K562 (cell line): ENCODE results near the gene LRRC75A. TPM values are rescaled to one million over a fixed set of nuclear protein-coding genes. Genes with fewer than 3 reads are reported as not detected.

Experiments used
- ATF3 ChIP-seq, 2 experiments: fragments of 450-650 bp in 1 of 2; sonication (generic) in 1 of 2; formaldehyde crosslinking in 1 of 2; IDR thresholded peaks in 1 of 2; conservative IDR thresholded peaks in 1 of 2; 2 replicates each; pipeline versions ENCODE4 v1.6.1 to v1.8.1; 2016 to 2023; ENCODE audit warnings: mild to moderate bottlenecking in 2 of 2, moderate library complexity in 2 of 2, inconsistent platforms in 1 of 2, missing genetic modification reagents in 1 of 2
- CREM ChIP-seq: IDR thresholded peaks from 2 replicates; pipeline ENCODE4 v1.6.1; 2014; ENCODE audit warnings: antibody characterized with exemption, low read depth
- FOS ChIP-seq: IDR thresholded peaks from 3 replicates; pipeline ENCODE4 v1.6.1; 2011; ENCODE audit not compliant: insufficient read length; ENCODE audit errors: extremely low read depth
- FOXJ2 ChIP-seq: fragments of 200-800 bp; sonication (Bioruptor generic); IDR thresholded peaks from 2 replicates; pipeline ENCODE4 v1.6.1; 2016; ENCODE audit warnings: missing genetic modification characterization, missing compliant biosample characterization
- FOXP4 ChIP-seq: sonication (generic); formaldehyde crosslinking; IDR thresholded peaks from 2 replicates; pipeline ENCODE4 v1.8.0; 2022; ENCODE audit warnings: mild to moderate bottlenecking, missing genetic modification reagents, borderline replicate concordance
- KDM1A ChIP-seq, 2 experiments: fragments of 450-650 bp; IDR thresholded peaks; 2 replicates each; pipeline ENCODE4 v1.6.1; 2016; ENCODE audit warnings: mild to moderate bottlenecking in 2 of 2
- MAFG ChIP-seq: fragments of 450-650 bp; conservative IDR thresholded peaks from 2 replicates; pipeline ENCODE4 v1.6.1; 2016; ENCODE audit warnings: missing genetic modification characterization, missing compliant biosample characterization
- NCOR1 ChIP-seq: fragments of 450-650 bp; IDR thresholded peaks from 2 replicates; pipeline ENCODE4 v1.6.1; 2016; ENCODE audit warnings: mild to moderate bottlenecking, moderate library complexity
- PRPF4 ChIP-seq: fragments of 200-400 bp; formaldehyde crosslinking; IDR thresholded peaks from one replicate; pipeline ENCODE4 v1.6.1; 2017; ENCODE audit warnings: low read length, low read depth, mild to moderate bottlenecking; ENCODE audit not compliant: insufficient read depth, poor library complexity, severe bottlenecking
- RCOR1 ChIP-seq, 2 experiments: IDR thresholded peaks; 2 replicates each; pipeline ENCODE4 v1.6.1; 2012; ENCODE audit warnings: low read depth in 2 of 2, low read length in 2 of 2, borderline replicate concordance in 1 of 2, improper control_type of control experiment in 1 of 2
- RFX7 ChIP-seq: fragments of 250-450 bp; sonication (Bioruptor Pico); IDR thresholded peaks from 2 replicates; pipeline ENCODE4 v1.5.1; 2021; ENCODE audit warnings: mild to moderate bottlenecking
- TAF9B ChIP-seq: fragments of 450-650 bp; IDR thresholded peaks from 2 replicates; pipeline ENCODE4 v1.6.1; 2018; ENCODE audit warnings: mild to moderate bottlenecking; ENCODE audit not compliant: partially characterized antibody
- ZBTB7A ChIP-seq: IDR thresholded peaks from 2 replicates; pipeline ENCODE4 v1.6.1; 2011; ENCODE audit warnings: low read depth, mild to moderate bottlenecking, low read length, moderate library complexity, borderline replicate concordance; ENCODE audit not compliant: control insufficient read depth
- ZEB2 ChIP-seq: fragments of 450-650 bp; IDR thresholded peaks from 2 replicates; pipeline ENCODE4 v1.6.1; 2016
- ZNF655 ChIP-seq: fragments of 250-450 bp; sonication (Bioruptor Pico); IDR thresholded peaks from 2 replicates; pipeline ENCODE4 v1.5.0; 2021
- polyA plus RNA-seq, 8 experiments: library from polyadenylated mRNA; depleted of rRNA in 4 of 8; stranded (reverse) in 5 of 8; unstranded in 3 of 8; fragments of >200 nt; fragmentation: Nextera tagmentation in 2 of 8; fragmentation: Illumina TruSeq in 1 of 8; extraction: Ambion mirVana in 2 of 8; extraction: Trizol in 1 of 8; gene quantifications; 2 replicates each; pipeline versions ENCODE4 v1.2.1 to v1.2.3, GENCODE V29; 2011 to 2014; ENCODE audit warnings: inconsistent platforms in 1 of 8, missing spikeins in 1 of 8
- total RNA-seq, 7 experiments: library from RNA; depleted of rRNA in 6 of 7; stranded (reverse); fragments of >200 nt in 6 of 7; fragmentation: Illumina TruSeq in 2 of 7; extraction: Trizol in 2 of 7; gene quantifications; 2 replicates each; pipeline versions ENCODE4 v1.2.1 to v1.2.3, GENCODE V29; 2011 to 2021; ENCODE audit warnings: low replicate concordance in 1 of 7

Gene LRRC75A
- total and polyA plus RNA-seq, 9 of the 15 experiments (the other 6 are each of a cell fraction or from before 2014, with no cell fraction given): 0.04 to 0.34 (median 0.08) TPM; not detected in 5

GRCh38 chr17:16516594-16517051 is 24.6 kb upstream of the LRRC75A start (continued):
- TF ChIP-seq FOS: peak; percentile 23
- TF ChIP-seq MAFG (tag): no peak
- 0 out of 2 replicates have a peak, but pooled peaks have one; percentile 24 for TF ChIP-seq NCOR1
- TF ChIP-seq RFX7 (CRISPR knock-in tag): no peak
- TF ChIP-seq KDM1A (IDR thresholded peaks at IDR 0.05): no peak
- TF ChIP-seq ZBTB7A: 0 out of 2 replicates have a peak, but pooled peaks have one; percentile 32
- TF ChIP-seq RCOR1 (IDR thresholded peaks at IDR 0.05; ENCODE audit: borderline replicate concordance in 1 of 2, low read depth in 2 of 2, low read length in 2 of 2): peak in 1 of 2 experiments; percentile 48; a peak in 1 of 4 replicates
- TF ChIP-seq TAF9B: peak; percentile 13
- no peak for TF ChIP-seq FOXJ2 (tag)
- no peak for TF ChIP-seq ZEB2
- TF ChIP-seq ATF3 (IDR thresholded peaks at IDR 0.05): peak; percentile 84
- TF ChIP-seq ATF3 (CRISPR knock-in tag; conservative IDR thresholded peaks at IDR 0.05): no peak
- TF ChIP-seq FOXP4 (CRISPR knock-in tag): no peak
- 0 out of 2 replicates have a peak, but pooled peaks have one; percentile 38 for TF ChIP-seq CREM
- no peak for TF ChIP-seq PRPF4
- no peak for TF ChIP-seq ZNF655 (CRISPR knock-in tag)
